GM18498 (cell line): ENCODE results near the gene MUC16.

Experiments
- ATAC-seq: cut with Tn5 transposase; IDR thresholded peaks from one replicate; pipeline ENCODE4 v1.9.1; 2021; ENCODE audit warnings: mild to moderate bottlenecking, moderate library complexity; ENCODE audit not compliant: unreplicated experiment

Gene MUC16

DNA sequence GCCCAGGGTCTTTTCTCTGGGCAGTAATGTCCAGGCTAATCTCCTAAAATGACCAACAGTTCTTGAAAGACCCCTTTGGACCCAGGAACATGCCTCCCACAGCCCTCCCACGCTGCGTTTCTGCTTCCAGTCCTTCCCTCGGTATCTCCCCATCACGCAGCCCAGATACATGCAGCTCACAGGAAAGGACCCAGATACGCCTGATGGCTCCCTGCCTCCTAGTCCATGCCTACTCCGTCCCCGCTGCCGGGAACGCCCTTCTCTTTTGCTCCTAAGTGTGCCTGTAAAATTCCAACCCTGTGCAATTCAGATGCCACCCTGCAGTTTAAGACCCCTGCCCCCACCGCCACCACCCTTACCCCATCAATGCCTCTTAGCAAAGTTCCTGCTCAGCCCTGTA, 778 bp downstream of the MUC16 start:
- no peak for ATAC-seq

DNA sequence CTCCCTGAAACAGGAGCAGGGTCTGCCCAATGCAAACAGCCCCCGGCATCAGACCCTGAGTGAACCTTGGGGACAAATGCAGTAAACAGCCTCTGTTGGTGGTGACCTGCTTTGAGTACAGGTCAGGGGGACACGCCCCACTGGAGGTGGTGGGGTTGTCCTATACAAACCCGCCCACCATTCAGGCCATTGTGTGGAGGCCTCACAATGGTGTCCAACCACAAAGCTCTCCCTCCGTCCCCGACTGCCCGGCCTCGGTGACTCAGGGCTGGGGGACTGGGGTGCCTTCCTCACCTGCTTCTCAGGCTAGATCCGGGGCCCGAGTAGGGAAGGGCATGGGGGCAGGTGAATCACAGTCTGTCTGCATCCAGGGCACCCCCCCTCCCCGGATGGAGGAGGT, 1.5 kb downstream of the MUC16 start:
- no peak for ATAC-seq

DNA sequence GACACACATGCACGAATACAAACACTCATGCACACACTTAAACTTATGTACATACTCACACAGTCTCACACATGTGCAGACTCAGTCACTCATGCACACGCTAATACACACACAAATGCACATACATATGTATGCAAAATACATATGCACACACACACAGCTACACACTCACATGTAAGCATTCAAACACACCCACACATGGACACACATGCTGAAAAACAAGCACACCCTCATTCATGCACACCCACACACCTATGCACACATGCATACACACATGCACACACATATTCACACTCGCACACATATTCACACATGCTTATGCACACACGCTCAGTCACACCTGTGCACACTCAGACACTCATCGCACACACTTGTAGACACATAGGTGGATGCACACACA, 9.3 kb downstream of the MUC16 start:
- no peak for ATAC-seq

DNA sequence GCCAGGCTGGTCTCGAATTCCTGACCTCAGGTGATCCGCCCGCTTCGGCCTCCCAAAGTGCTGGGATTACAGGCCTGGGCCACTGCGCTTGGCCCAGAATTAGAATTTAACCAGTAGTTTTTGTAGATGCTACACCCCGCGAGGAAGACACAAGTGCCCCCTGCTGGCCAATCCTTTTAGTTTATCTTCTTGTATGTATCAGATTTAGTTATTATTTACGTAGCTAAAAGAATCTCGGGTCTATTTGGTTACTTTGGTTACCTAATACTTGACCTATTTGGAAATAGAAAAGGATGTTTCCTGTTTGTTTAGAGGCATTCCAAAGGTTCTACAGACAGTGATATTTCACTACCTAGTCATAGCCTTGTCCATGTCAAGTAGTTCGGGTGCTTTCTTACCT, 22.0 kb downstream of the MUC16 start:
- ATAC-seq: no peak

DNA sequence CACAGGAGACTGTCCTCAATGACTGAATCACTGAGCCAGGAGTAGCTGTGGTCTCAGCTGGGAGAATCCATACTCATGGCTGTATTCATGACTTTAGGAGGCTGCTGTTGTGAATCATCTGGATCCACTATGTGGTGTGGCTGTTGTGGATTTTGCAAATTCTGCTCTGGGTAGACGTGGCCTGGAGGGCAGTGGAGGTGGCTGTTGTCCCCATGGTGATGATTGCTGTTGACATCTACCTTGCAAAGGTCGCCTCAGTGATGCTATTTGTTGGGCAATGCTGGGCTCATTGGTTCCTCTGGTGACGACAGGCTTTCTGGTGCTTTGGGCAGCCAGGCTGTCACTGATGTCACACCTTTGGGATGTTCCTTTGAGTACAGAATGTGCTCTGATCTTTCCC, 23.9 kb downstream of the MUC16 start:
- ATAC-seq: no peak

DNA sequence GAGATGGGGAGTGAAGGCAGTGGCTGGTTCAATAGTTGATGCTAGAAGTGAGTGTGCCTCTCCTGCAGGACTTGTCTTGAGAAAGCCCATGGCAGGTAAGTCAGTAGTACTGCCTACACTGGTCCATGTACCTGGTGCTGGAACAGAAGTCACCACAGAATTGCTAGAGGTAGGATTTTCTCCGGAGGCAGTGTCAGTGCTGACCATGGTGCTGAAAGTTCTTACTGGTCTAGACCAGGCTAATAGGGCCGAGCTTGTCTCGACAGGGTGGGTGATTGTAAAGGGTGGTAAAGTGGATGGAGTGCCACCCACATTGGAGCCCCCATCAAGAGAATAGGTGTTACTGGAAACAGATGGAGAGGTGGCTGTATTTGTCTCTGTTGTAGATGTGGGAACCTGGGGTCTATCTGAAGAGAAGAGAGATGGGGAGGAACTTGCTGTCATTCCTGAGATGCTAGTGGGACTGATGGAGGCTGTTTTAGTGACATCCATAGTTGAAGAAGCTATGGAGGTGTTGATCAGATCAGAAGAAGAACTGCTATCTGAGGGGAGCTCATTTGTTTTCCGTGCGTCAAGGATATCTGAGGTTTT, 36.6 kb downstream of the MUC16 start:
- no peak for ATAC-seq

DNA sequence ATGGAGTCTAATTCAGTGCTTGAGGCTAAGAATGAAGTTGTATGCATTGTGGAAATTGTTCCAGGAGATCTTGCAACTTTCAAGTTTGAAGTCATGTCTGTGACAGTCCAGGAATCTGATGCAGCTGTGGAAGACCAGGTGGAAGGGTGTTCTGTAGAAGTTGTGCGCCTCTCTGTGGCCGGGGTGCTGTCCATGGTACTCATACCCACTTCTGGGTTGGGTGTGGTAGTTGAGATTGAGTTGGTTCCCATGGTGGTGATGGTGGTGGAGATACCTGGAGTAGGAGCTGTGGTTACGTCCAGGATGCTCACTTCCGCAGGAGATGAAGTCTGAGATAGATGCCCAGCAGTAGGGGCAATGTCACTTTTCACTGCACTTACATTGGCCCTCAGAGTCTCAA, 44.3 kb downstream of the MUC16 start:
- ATAC-seq: no peak
